Measurements from ENCODE around the gene ZNF275.

Gene ZNF275

GRCh38 chrX:153336988-153337387 lies 3.0 kb downstream of the ZNF275 start:
- TF ChIP-seq CTCF (IDR thresholded peaks at IDR 0.05; ENCODE audit: insufficient read depth, missing control alignments): no peak
- FAIRE-seq: no peak
- DNase-seq (ENCODE audit: insufficient read length, low spot score): no peak

GRCh38 chrX:153338836-153339235 lies 4.9 kb downstream of the ZNF275 start:
- DNase-seq (ENCODE audit: insufficient read length, low spot score) (no peak), FAIRE-seq (no peak)
- TF ChIP-seq CTCF (IDR thresholded peaks at IDR 0.05; ENCODE audit: insufficient read depth, missing control alignments): no peak

GRCh38 chrX:153339662-153340061 lies 5.7 kb downstream of the ZNF275 start:
- FAIRE-seq: no peak
- no peak for DNase-seq (ENCODE audit: insufficient read length, low spot score)
- no peak for TF ChIP-seq CTCF (IDR thresholded peaks at IDR 0.05; ENCODE audit: insufficient read depth, missing control alignments)

- no peak for DNase-seq (ENCODE audit: insufficient read length, low spot score)
- no peak for TF ChIP-seq CTCF (IDR thresholded peaks at IDR 0.05; ENCODE audit: insufficient read depth, missing control alignments)
- no peak for FAIRE-seq
Measured at GRCh38 chrX:153340111-153340510, 6.2 kb downstream of the ZNF275 start.

- FAIRE-seq (no peak), DNase-seq (ENCODE audit: insufficient read length, low spot score) (no peak)
- TF ChIP-seq CTCF (IDR thresholded peaks at IDR 0.05; ENCODE audit: insufficient read depth, missing control alignments): no peak
Measured at GRCh38 chrX:153342762-153343558, 9.0 kb downstream of the ZNF275 start.

- TF ChIP-seq CTCF (IDR thresholded peaks at IDR 0.05; ENCODE audit: insufficient read depth, missing control alignments): no peak
Measured at GRCh38 chrX:153343674-153344073, 9.7 kb downstream of the ZNF275 start.

GRCh38 chrX:153347530-153347929 lies 13.6 kb downstream of the ZNF275 start:
- no peak for FAIRE-seq
- no peak for DNase-seq (ENCODE audit: insufficient read length, low spot score)
- no peak for TF ChIP-seq CTCF (IDR thresholded peaks at IDR 0.05; ENCODE audit: insufficient read depth, missing control alignments)

More at GRCh38 chrX:153343674-153344073, 9.7 kb downstream of the ZNF275 start:
- DNase-seq (ENCODE audit: insufficient read length, low spot score) (no peak), FAIRE-seq (no peak)
